Mammary epithelial cell (primary cell): Measurements from ENCODE around the gene FGF5.

Source experiments
- EZH2 ChIP-seq: IDR thresholded peaks from 2 replicates; pipeline ENCODE4 v1.6.1; 2012; ENCODE audit warnings: low read length, inconsistent platforms, borderline replicate concordance
- TF ChIP-seq, protein P1 (sequence below), 2 donors: IDR thresholded peaks in 1 of 2; conservative IDR thresholded peaks in 1 of 2; 2 replicates each; pipeline ENCODE4 v1.5.1; 2011 to 2012; ENCODE audit warnings: inconsistent platforms in 2 of 2, low read length in 2 of 2, mild to moderate bottlenecking in 2 of 2, control low read depth in 1 of 2, low read depth in 1 of 2; ENCODE audit not compliant: insufficient read depth in 1 of 2; ENCODE audit errors: extremely low read depth in 1 of 2

DNA sequence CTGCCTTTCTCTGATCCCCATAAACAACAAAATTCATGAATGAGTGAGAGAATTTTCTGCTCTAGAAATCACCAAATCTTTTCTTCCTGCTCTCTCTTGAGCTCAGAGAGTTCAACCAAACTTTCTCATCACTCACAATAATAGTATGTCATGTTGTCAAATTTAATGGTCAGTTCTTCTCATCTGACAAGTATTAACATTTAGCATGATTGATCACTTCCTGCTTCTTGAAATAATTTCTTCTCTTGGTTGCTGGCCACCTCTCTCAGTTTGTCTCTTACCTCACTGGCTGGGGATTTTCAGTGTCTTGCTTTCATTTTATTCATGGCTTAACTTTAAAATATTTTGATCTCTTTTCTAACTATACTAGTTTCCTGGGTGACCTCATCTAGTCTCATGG, 25.5 kb upstream of the FGF5 start:
- TF ChIP-seq, protein P1, sequence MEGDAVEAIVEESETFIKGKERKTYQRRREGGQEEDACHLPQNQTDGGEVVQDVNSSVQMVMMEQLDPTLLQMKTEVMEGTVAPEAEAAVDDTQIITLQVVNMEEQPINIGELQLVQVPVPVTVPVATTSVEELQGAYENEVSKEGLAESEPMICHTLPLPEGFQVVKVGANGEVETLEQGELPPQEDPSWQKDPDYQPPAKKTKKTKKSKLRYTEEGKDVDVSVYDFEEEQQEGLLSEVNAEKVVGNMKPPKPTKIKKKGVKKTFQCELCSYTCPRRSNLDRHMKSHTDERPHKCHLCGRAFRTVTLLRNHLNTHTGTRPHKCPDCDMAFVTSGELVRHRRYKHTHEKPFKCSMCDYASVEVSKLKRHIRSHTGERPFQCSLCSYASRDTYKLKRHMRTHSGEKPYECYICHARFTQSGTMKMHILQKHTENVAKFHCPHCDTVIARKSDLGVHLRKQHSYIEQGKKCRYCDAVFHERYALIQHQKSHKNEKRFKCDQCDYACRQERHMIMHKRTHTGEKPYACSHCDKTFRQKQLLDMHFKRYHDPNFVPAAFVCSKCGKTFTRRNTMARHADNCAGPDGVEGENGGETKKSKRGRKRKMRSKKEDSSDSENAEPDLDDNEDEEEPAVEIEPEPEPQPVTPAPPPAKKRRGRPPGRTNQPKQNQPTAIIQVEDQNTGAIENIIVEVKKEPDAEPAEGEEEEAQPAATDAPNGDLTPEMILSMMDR (conservative IDR thresholded peaks at IDR 0.05 in 1 of 2, IDR thresholded peaks at IDR 0.05 in 1 of 2; ENCODE audit: extremely low read depth in 1 of 2, insufficient read depth in 1 of 2, low read depth in 1 of 2, low read length in 2 of 2), result no peak
- no peak for TF ChIP-seq EZH2
